PC-3 (cell line): ENCODE results near the gene GPC5.

Experiments used
- CTCF ChIP-seq: fragments of 300-600 bp; sonication (generic); conservative IDR thresholded peaks from 2 replicates; pipeline ENCODE4 v1.5.1; 2017; ENCODE audit warnings: antibody characterized with exemption, low read depth, mild to moderate bottlenecking, low read length
- EZH2phosphoT487 ChIP-seq: fragments of 300-600 bp; sonication (generic); IDR thresholded peaks from 2 replicates; pipeline ENCODE4 v1.6.1; 2018; ENCODE audit warnings: mild to moderate bottlenecking, antibody characterized with exemption, low read length, borderline replicate concordance

GRCh38 chr13:91531646-91532045 lies 133.2 kb downstream of the GPC5 start:
- TF ChIP-seq CTCF (no peak), EZH2phosphoT487 (no peak)
